HepG2 (cell line): ENCODE results near the gene HBD. TPM values are rescaled to one million over a fixed set of nuclear protein-coding genes. Genes with fewer than 3 reads are reported as not detected.

Source experiments
- ATAC-seq: fragments of 200-7000 bp; cut with Tn5 transposase; 3 replicates; pipeline ENCODE4 v1.9.1; 2020; ENCODE audit warnings: mild to moderate bottlenecking, moderate library complexity
- BruUV-seq: library from RNA; stranded (reverse); fragments of 400-500 nt; replicated peaks from 2 replicates; lab custom pipeline; 2021; lab: Mats Ljungman, UMichigan
- CTCF ChIA-PET: fragments of 300-600 bp; formaldehyde crosslinking; extraction: SDS; loops from one replicate; lab custom pipeline; 2021; ENCODE audit warnings: low total read pairs, inconsistent platforms, low intra/inter-chr PET ratio; lab: Yijun Ruan, JAX
- POLR2A ChIA-PET: fragments of 350-600 bp; sonication (Branson Sonifier 250); formaldehyde crosslinking; loops from one replicate; lab custom pipeline; 2020; ENCODE audit warnings: antibody characterized with exemption, inconsistent platforms; lab: Yijun Ruan, JAX
- DNase-seq: peaks from one replicate; pipeline ENCODE4 v3.0.0-alpha.2; 2015; ENCODE audit warnings: low spot score
- FAIRE-seq: peaks from 3 replicates; lab custom pipeline; 2011; peaks lifted over from hg19 to GRCh38; lab: Jason Lieb, UNC
- H2AFZ ChIP-seq: one replicate; pipeline ENCODE4 v1.6.1; 2011; ENCODE audit warnings: low read length, inconsistent platforms
- H3K27ac ChIP-seq: fragments of 300-600 bp; 3 replicates; pipeline ENCODE4 v1.8.0; 2011; ENCODE audit warnings: mixed run types, mild to moderate bottlenecking, mixed read lengths, low read length, inconsistent platforms; ENCODE audit not compliant: insufficient read depth; ENCODE audit errors: extremely low read length
- H3K27me3 ChIP-seq, 2 experiments: fragments of 200-600 bp in 1 of 2; 2 replicates in 1 of 2; 3 replicates in 1 of 2; pipeline versions ENCODE4 v1.6.0 to v1.8.0; 2011; ENCODE audit warnings: low read length in 2 of 2, mild to moderate bottlenecking in 2 of 2, moderate library complexity in 2 of 2, inconsistent platforms in 1 of 2; ENCODE audit not compliant: insufficient read depth in 2 of 2, control insufficient read depth in 1 of 2
- H3K36me3 ChIP-seq, 2 experiments: fragments of 200-600 bp in 1 of 2; replicated peaks in 1 of 2; 2 replicates in 1 of 2; 3 replicates in 1 of 2; pipeline versions ENCODE4 v1.5.1 to v1.8.0; 2011; ENCODE audit warnings: low read length in 2 of 2, inconsistent platforms in 1 of 2; ENCODE audit not compliant: insufficient read depth in 2 of 2, control insufficient read depth in 1 of 2
- H3K4me1 ChIP-seq: 2 replicates; pipeline ENCODE4 v1.5.1; 2012; ENCODE audit warnings: low read length, inconsistent platforms; ENCODE audit not compliant: insufficient read depth
- H3K4me2 ChIP-seq: 2 replicates; pipeline ENCODE4 v1.6.0; 2011; ENCODE audit warnings: low read depth, low read length, inconsistent platforms
- H3K4me3 ChIP-seq, 3 experiments: fragments of 200-600 bp in 1 of 3; sonication (generic), shearing (Covaris generic) in 1 of 3; replicated peaks in 1 of 3; 2 replicates each; pipeline ENCODE4 v1.5.1; 2011 to 2016; ENCODE audit warnings: low read length in 3 of 3, inconsistent platforms in 2 of 3, low read depth in 2 of 3, mild to moderate bottlenecking in 2 of 3, control low read depth in 1 of 3, mixed read lengths in 1 of 3; ENCODE audit not compliant: insufficient read depth in 1 of 3
- H3K79me2 ChIP-seq: one replicate; pipeline ENCODE4 v1.6.1; 2011; ENCODE audit warnings: low read length, inconsistent platforms; ENCODE audit not compliant: insufficient read depth
- H3K9ac ChIP-seq: 2 replicates; pipeline ENCODE4 v1.6.0; 2011; ENCODE audit warnings: mild to moderate bottlenecking, low read depth, low read length, inconsistent platforms; ENCODE audit not compliant: insufficient read depth
- H3K9me3 ChIP-seq: 2 replicates; pipeline ENCODE4 v1.5.1; 2012; ENCODE audit warnings: mild to moderate bottlenecking, low read length
- H4K20me1 ChIP-seq: 2 replicates; pipeline ENCODE4 v1.6.0; 2011; ENCODE audit warnings: inconsistent platforms, mild to moderate bottlenecking, low read length, moderate library complexity; ENCODE audit not compliant: insufficient read depth
- CBX2 ChIP-seq, 2 experiments: fragments of 200-600 bp in 1 of 2; sonication (generic); formaldehyde crosslinking in 1 of 2; IDR thresholded peaks; 2 replicates each; pipeline versions ENCODE4 v1.7.0 to v1.8.1; 2018 to 2022; ENCODE audit warnings: low read depth in 2 of 2, low read length in 1 of 2, mild to moderate bottlenecking in 1 of 2, missing genetic modification reagents in 1 of 2
- CSRNP2 ChIP-seq: sonication (generic); formaldehyde crosslinking; conservative IDR thresholded peaks from 2 replicates; pipeline ENCODE4 v1.8.0; 2022; ENCODE audit warnings: low read depth, missing genetic modification reagents
- FOXP1 ChIP-seq, 2 experiments: fragments of 450-650 bp in 1 of 2; IDR thresholded peaks; 2 replicates each; pipeline ENCODE4 v1.6.1; 2017 to 2018; ENCODE audit warnings: antibody characterized with exemption in 1 of 2
- IKZF4 ChIP-seq: sonication (generic); formaldehyde crosslinking; IDR thresholded peaks from 2 replicates; pipeline ENCODE4 v1.5.1; 2020; ENCODE audit warnings: borderline replicate concordance, mild to moderate bottlenecking, low read depth, missing genetic modification reagents; ENCODE audit errors: not compliant biosample characterization
- KLF9 ChIP-seq: IDR thresholded peaks from 2 replicates; pipeline ENCODE4 v1.6.1; 2016; ENCODE audit warnings: low read depth
- MAFF ChIP-seq: IDR thresholded peaks from 2 replicates; pipeline ENCODE4 v1.6.1; 2011; ENCODE audit warnings: low read depth, low read length, improper control_type of control experiment
- MED13 ChIP-seq: sonication (generic); formaldehyde crosslinking; IDR thresholded peaks from 2 replicates; pipeline ENCODE4 v1.5.0; 2020; ENCODE audit warnings: missing genetic modification reagents
- PAX8 ChIP-seq: sonication (generic); formaldehyde crosslinking; IDR thresholded peaks from 2 replicates; pipeline ENCODE4 v1.8.0; 2022; ENCODE audit warnings: mild to moderate bottlenecking, missing genetic modification reagents, borderline replicate concordance
- RFX3 ChIP-seq: IDR thresholded peaks from 2 replicates; pipeline ENCODE4 v1.6.1; 2016; ENCODE audit warnings: missing biosample characterization, missing genetic modification reagents
- TBL1XR1 ChIP-seq: fragments of 150-350 bp; IDR thresholded peaks from 2 replicates; pipeline ENCODE4 v1.6.1; 2014; ENCODE audit warnings: borderline replicate concordance, low read length; ENCODE audit not compliant: partially characterized antibody
- TCF7L2 ChIP-seq: IDR thresholded peaks from 2 replicates; pipeline ENCODE4 v1.6.1; 2011; ENCODE audit warnings: mild to moderate bottlenecking, low read depth, low read length, moderate library complexity
- ZFP36L1 ChIP-seq: sonication (generic); formaldehyde crosslinking; IDR thresholded peaks from 2 replicates; pipeline ENCODE4 v1.8.0; 2022; ENCODE audit warnings: mild to moderate bottlenecking, missing genetic modification reagents, moderate library complexity
- ZKSCAN5 ChIP-seq: sonication (generic); formaldehyde crosslinking; IDR thresholded peaks from 2 replicates; pipeline ENCODE4 v1.5.1; 2020; ENCODE audit warnings: mild to moderate bottlenecking, missing genetic modification reagents
- ZNF709 ChIP-seq: sonication (generic); formaldehyde crosslinking; IDR thresholded peaks from 2 replicates; pipeline ENCODE4 v1.5.0; 2020; ENCODE audit warnings: mild to moderate bottlenecking, missing genetic modification reagents
- ZNF713 ChIP-seq: sonication (generic); formaldehyde crosslinking; IDR thresholded peaks from 2 replicates; pipeline ENCODE4 v1.4.0; 2020; ENCODE audit warnings: mild to moderate bottlenecking, missing genetic modification reagents
- WGBS: methylation state at CpG from one replicate; pipeline ENCODE4 v1.1.6; 2017; ENCODE audit warnings: low lambda C conversion rate; 5-methylcytosine and 5-hydroxymethylcytosine counted together
- in situ Hi-C: cut with HindIII; loops from 2 replicates; pipeline ENCODE4 v1.10.0; 2017; ENCODE audit warnings: low pct_unique_long_range_greater_than_20kb; ENCODE audit not compliant: extremely low pct_ligation_motif_present
- intact Hi-C: fragments of 100-400 bp; cut with micrococcal nuclease; formaldehyde crosslinking; loops from one replicate; pipeline ENCODE4 v1.10.0; 2022; ENCODE audit not compliant: unreplicated experiment
- polyA plus RNA-seq, 8 experiments: library from polyadenylated mRNA; depleted of rRNA in 3 of 8; stranded (reverse) in 7 of 8; unstranded in 1 of 8; fragments of >200 nt; fragmentation: Illumina TruSeq in 4 of 8; extraction: Trizol in 4 of 8; gene quantifications; 2 replicates each; pipeline versions ENCODE4 v1.2.1 to v1.2.3, GENCODE V29; 2011 to 2016; ENCODE audit warnings: low read depth in 4 of 8, missing spikeins in 1 of 8, mixed read lengths in 1 of 8; ENCODE audit not compliant: insufficient read depth in 1 of 8
- total RNA-seq, 5 experiments: library from RNA; depleted of rRNA; stranded (reverse); fragments of >200 nt; fragmentation: Illumina TruSeq; extraction: Trizol; gene quantifications; 2 replicates each; pipeline ENCODE4 v1.2.3, GENCODE V29; 2016; ENCODE audit warnings: low read depth in 1 of 5
- TF ChIP-seq, protein P1 (sequence below): sonication (generic); formaldehyde crosslinking; IDR thresholded peaks from 2 replicates; pipeline ENCODE4 v1.5.1; 2020; ENCODE audit warnings: missing genetic modification reagents, mild to moderate bottlenecking, borderline replicate concordance

Gene HBD
- total and polyA plus RNA-seq, 2 of the 13 experiments (the other 11 are each of a cell fraction or from before 2014, with no cell fraction given): not detected

- DNase-seq: no peak
- POLR2A ChIA-PET: no interaction called here
Measured at GRCh38 chr11:5282628-5283027, 48.3 kb upstream of the HBD start.

More at GRCh38 chr11:5282628-5283027, 48.3 kb upstream of the HBD start:
- Histone ChIP-seq H3K79me2 (no peaks in the 10 kb centered on the region), H3K9me3 (no peaks in the 10 kb centered on the region), H3K36me3 (no peaks in the 10 kb centered on the region), H2AFZ (no peak overlapping the region), H3K4me3 (no peak overlapping the region), H3K4me2 (no peak overlapping the region), H3K27me3 (no peaks in the 10 kb centered on the region), H3K9ac (no peak overlapping the region), H3K4me1 (no peaks in the 10 kb centered on the region), H3K27ac (no peak overlapping the region), H4K20me1 (no peaks in the 10 kb centered on the region)
- no peak for ATAC-seq
- no TSS peak for BruUV-seq
- CTCF ChIA-PET: no interaction called here
- in situ Hi-C loops (no loop called here), intact Hi-C loops (no loop called here)
- TF ChIP-seq FOXP1 (IDR thresholded peaks at IDR 0.05) (no peak), FOXP1 (CRISPR knock-in tag; IDR thresholded peaks at IDR 0.05) (no peak), ZKSCAN5 (CRISPR knock-in tag) (no peak), CSRNP2 (CRISPR knock-in tag) (no peak), RFX3 (CRISPR knock-in tag) (no peak), TCF7L2 (no peak), CBX2 (IDR thresholded peaks at IDR 0.05; ENCODE audit: low read depth, low read length) (no peak), CBX2 (CRISPR knock-in tag; IDR thresholded peaks at IDR 0.05; ENCODE audit: low read depth) (no peak), PAX8 (no peak), IKZF4 (CRISPR knock-in tag) (no peak), MED13 (no peak), TBL1XR1 (no peak), MAFF (no peak), ZFP36L1 (no peak), ZNF713 (CRISPR knock-in tag) (no peak), KLF9 (no peak), ZNF709 (CRISPR knock-in tag) (no peak)
- TF ChIP-seq, protein P1, sequence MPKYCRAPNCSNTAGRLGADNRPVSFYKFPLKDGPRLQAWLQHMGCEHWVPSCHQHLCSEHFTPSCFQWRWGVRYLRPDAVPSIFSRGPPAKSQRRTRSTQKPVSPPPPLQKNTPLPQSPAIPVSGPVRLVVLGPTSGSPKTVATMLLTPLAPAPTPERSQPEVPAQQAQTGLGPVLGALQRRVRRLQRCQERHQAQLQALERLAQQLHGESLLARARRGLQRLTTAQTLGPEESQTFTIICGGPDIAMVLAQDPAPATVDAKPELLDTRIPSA: no peak
- no peak for FAIRE-seq
- 0% methylated on average over 2 of the region's 2 CpGs for WGBS
